ENCODE data around the gene MIA2.
"Not testable (repeated sequence)": the region's sequence is repeated elsewhere in the genome, so short reads cannot be mapped to it uniquely, and the experiment has no call there.

Gene MIA2

GRCh38 chr14:39319381-39319780, 85.7 kb downstream of the MIA2 start:
- DNase-seq (ENCODE audit: low read depth in 2 of 3, low spot score in 2 of 3): no peak

- DNase-seq (ENCODE audit: low read depth in 2 of 3, low spot score in 2 of 3): no peak
These were observed 86.6 kb downstream of the MIA2 start for GRCh38 chr14:39320318-39320717.

GRCh38 chr14:39322807-39323206, 89.1 kb downstream of the MIA2 start:
- DNase-seq (ENCODE audit: low read depth in 2 of 3, low spot score in 2 of 3): no peak

- DNase-seq (ENCODE audit: low read depth in 2 of 3, low spot score in 2 of 3): no peak
These were observed 90.4 kb downstream of the MIA2 start for GRCh38 chr14:39324097-39324496.

- no peak for DNase-seq (ENCODE audit: low read depth in 2 of 3, low spot score in 2 of 3)
These were observed 105.3 kb downstream of the MIA2 start for GRCh38 chr14:39339003-39339402.

GRCh38 chr14:39341126-39341525, 107.4 kb downstream of the MIA2 start:
- not testable (repeated sequence) for DNase-seq (ENCODE audit: low read depth in 2 of 3, low spot score in 2 of 3)

GRCh38 chr14:39342768-39343167, 109.1 kb downstream of the MIA2 start:
- no peak for DNase-seq (ENCODE audit: low read depth in 2 of 3, low spot score in 2 of 3)

GRCh38 chr14:39343614-39344013, 109.9 kb downstream of the MIA2 start:
- DNase-seq (ENCODE audit: low read depth in 2 of 3, low spot score in 2 of 3): no peak

- DNase-seq (ENCODE audit: low read depth in 2 of 3, low spot score in 2 of 3): no peak
These were observed 117.2 kb downstream of the MIA2 start for GRCh38 chr14:39350866-39351265.

- DNase-seq (ENCODE audit: low read depth in 2 of 3, low spot score in 2 of 3): no peak
These were observed 118.0 kb downstream of the MIA2 start for GRCh38 chr14:39351708-39352107.

GRCh38 chr14:39359069-39359468, 125.4 kb downstream of the MIA2 start:
- not testable (repeated sequence) for DNase-seq (ENCODE audit: low read depth in 2 of 3, low spot score in 2 of 3)

- no peak for DNase-seq (ENCODE audit: low read depth in 2 of 3, low spot score in 2 of 3)
These were observed 126.6 kb downstream of the MIA2 start for GRCh38 chr14:39360316-39360715.

GRCh38 chr14:39361556-39361955, 127.8 kb downstream of the MIA2 start:
- not testable (repeated sequence) for DNase-seq (ENCODE audit: low read depth in 2 of 3, low spot score in 2 of 3)

- no peak for DNase-seq (ENCODE audit: low read depth in 2 of 3, low spot score in 2 of 3)
These were observed 130.8 kb downstream of the MIA2 start for GRCh38 chr14:39364509-39364908.

- no peak for DNase-seq (ENCODE audit: low read depth in 2 of 3, low spot score in 2 of 3)
These were observed 131.6 kb downstream of the MIA2 start for GRCh38 chr14:39365354-39365753.

GRCh38 chr14:39366460-39367386, 133.0 kb downstream of the MIA2 start:
- DNase-seq (ENCODE audit: low read depth in 2 of 3, low spot score in 2 of 3): no peak

GRCh38 chr14:39367387-39367751, 133.7 kb downstream of the MIA2 start:
- no peak for DNase-seq (ENCODE audit: low read depth in 2 of 3, low spot score in 2 of 3)

- DNase-seq (ENCODE audit: low read depth in 2 of 3, low spot score in 2 of 3): no peak
These were observed 134.7 kb downstream of the MIA2 start for GRCh38 chr14:39368261-39368959.

GRCh38 chr14:39369029-39369428, 135.3 kb downstream of the MIA2 start:
- DNase-seq (ENCODE audit: low read depth in 2 of 3, low spot score in 2 of 3): no peak

GRCh38 chr14:39370415-39370814, 136.7 kb downstream of the MIA2 start:
- DNase-seq (ENCODE audit: low read depth in 2 of 3, low spot score in 2 of 3): no peak

GRCh38 chr14:39372656-39373055, 138.9 kb downstream of the MIA2 start:
- DNase-seq (ENCODE audit: low read depth in 2 of 3, low spot score in 2 of 3): no peak

GRCh38 chr14:39374851-39375250, 141.1 kb downstream of the MIA2 start:
- no peak for DNase-seq (ENCODE audit: low read depth in 2 of 3, low spot score in 2 of 3)

Data from activated CD8-positive, alpha-beta memory T cell treated with anti-CD3 and anti-CD28 coated beads for 48 hours (primary cell).